GM18858 (cell line): ENCODE data around the gene ARRB2.

Experiments used
- ATAC-seq: cut with Tn5 transposase; IDR thresholded peaks from one replicate; pipeline ENCODE4 v1.9.1; 2021; ENCODE audit not compliant: unreplicated experiment

Gene ARRB2

GRCh38 chr17:4722678-4723240 is 12.3 kb downstream of the ARRB2 start:
- ATAC-seq = no peak

GRCh38 chr17:4724650-4725049 is 14.2 kb downstream of the ARRB2 start:
- no peak for ATAC-seq

GRCh38 chr17:4725646-4726310 is 15.3 kb downstream of the ARRB2 start:
- ATAC-seq = no peak

- ATAC-seq = no peak
These were observed 17.7 kb downstream of the ARRB2 start for GRCh38 chr17:4728124-4728523.

- ATAC-seq = no peak
These were observed 22.7 kb downstream of the ARRB2 start for GRCh38 chr17:4733073-4733531.

GRCh38 chr17:4734857-4735475 is 24.5 kb downstream of the ARRB2 start:
- no peak for ATAC-seq

GRCh38 chr17:4735876-4736651 is 25.6 kb downstream of the ARRB2 start:
- ATAC-seq = no peak

GRCh38 chr17:4738136-4739121 is 28.0 kb downstream of the ARRB2 start:
- no peak for ATAC-seq

GRCh38 chr17:4739122-4740024 is 28.9 kb downstream of the ARRB2 start, which contains the start of the genes CXCL16 and ZMYND15:
CXCL16 (minus strand) TSS chr17:4739928; CDS start chr17:4739339, 589 bp downstream.
ZMYND15 (plus strand) TSS chr17:4739833; CDS start chr17:4740549, 716 bp downstream.
- ATAC-seq = no peak

- no peak for ATAC-seq
These were observed 29.6 kb downstream of the ARRB2 start for GRCh38 chr17:4740025-4740351.

- ATAC-seq = no peak
These were observed 30.2 kb downstream of the ARRB2 start for GRCh38 chr17:4740584-4740983.

- ATAC-seq = no peak
These were observed 31.1 kb downstream of the ARRB2 start for GRCh38 chr17:4741544-4741943.

GRCh38 chr17:4742133-4742532 is 31.7 kb downstream of the ARRB2 start:
- no peak for ATAC-seq

GRCh38 chr17:4742629-4743028 is 32.2 kb downstream of the ARRB2 start:
- ATAC-seq = no peak

- no peak for ATAC-seq
These were observed 32.8 kb downstream of the ARRB2 start for GRCh38 chr17:4743216-4743615.

GRCh38 chr17:4743898-4744297 is 33.5 kb downstream of the ARRB2 start:
- no peak for ATAC-seq

- no peak for ATAC-seq
These were observed 34.9 kb downstream of the ARRB2 start for GRCh38 chr17:4744999-4745969.

- ATAC-seq = no peak
These were observed 37.4 kb downstream of the ARRB2 start for GRCh38 chr17:4747847-4748246.
